Measurements from ENCODE around the gene RYR3. TPM values are rescaled to one million over a fixed set of nuclear protein-coding genes. Genes with fewer than 3 reads are reported as not detected.

Gene RYR3
- total RNA-seq, 2 donors from 2014 or later = 9.9 to 40.1 TPM

- no peak overlapping the region for H3K4me3 ChIP-seq
- H3K36me3 ChIP-seq = no peaks in the 10 kb centered on the region
- ATAC-seq (ENCODE audit: insufficient number of reproducible peaks, low FRiP score, low read depth) (no peak), DNase-seq (ENCODE audit: low spot score) (no peak)
- H3K27me3 ChIP-seq (replicated peaks; ENCODE audit: insufficient read depth) = no peaks in the 10 kb centered on the region
- no peak for TF ChIP-seq CTCF (IDR thresholded peaks at IDR 0.05)
- no peaks in the 10 kb centered on the region for H3K9me3 ChIP-seq
- H3K27ac ChIP-seq = no peak overlapping the region
- no peaks in the 10 kb centered on the region for H3K4me1 ChIP-seq (ENCODE audit: control insufficient read depth in 1 of 2, low read depth in 2 of 2)
These were observed 9.2 kb downstream of the RYR3 start for GRCh38 chr15:33320017-33320416.

- no peak for TF ChIP-seq CTCF (IDR thresholded peaks at IDR 0.05)
- Histone ChIP-seq H3K9me3 (no peaks in the 10 kb centered on the region), H3K36me3 (no peaks in the 10 kb centered on the region), H3K27me3 (replicated peaks; ENCODE audit: insufficient read depth) (no peaks in the 10 kb centered on the region), H3K4me1 (ENCODE audit: control insufficient read depth in 1 of 2, low read depth in 2 of 2) (no peaks in the 10 kb centered on the region), H3K4me3 (no peak overlapping the region), H3K27ac (no peak overlapping the region)
- ATAC-seq (ENCODE audit: insufficient number of reproducible peaks, low FRiP score, low read depth) = no peak
- DNase-seq (ENCODE audit: low spot score) = no peak
These were observed 11.3 kb downstream of the RYR3 start for GRCh38 chr15:33322091-33322490.

- no peaks in the 10 kb centered on the region for H3K27me3 ChIP-seq (replicated peaks; ENCODE audit: insufficient read depth)
- no peaks in the 10 kb centered on the region for H3K36me3 ChIP-seq
- no peak for ATAC-seq (ENCODE audit: insufficient number of reproducible peaks, low FRiP score, low read depth)
- DNase-seq (ENCODE audit: low spot score) = no peak
- no peak for TF ChIP-seq CTCF (IDR thresholded peaks at IDR 0.05)
- H3K27ac ChIP-seq = no peak overlapping the region
- no peaks in the 10 kb centered on the region for H3K9me3 ChIP-seq
- no peaks in the 10 kb centered on the region for H3K4me1 ChIP-seq (ENCODE audit: control insufficient read depth in 1 of 2, low read depth in 2 of 2)
- H3K4me3 ChIP-seq = no peak overlapping the region
These were observed 13.8 kb downstream of the RYR3 start for GRCh38 chr15:33324609-33325008.

GRCh38 chr15:33326908-33327307 is 16.1 kb downstream of the RYR3 start:
- TF ChIP-seq CTCF (IDR thresholded peaks at IDR 0.05) = no peak
- DNase-seq (ENCODE audit: low spot score) (no peak), ATAC-seq (ENCODE audit: insufficient number of reproducible peaks, low FRiP score, low read depth) (no peak)
- H3K36me3 ChIP-seq = no peaks in the 10 kb centered on the region
- H3K4me1 ChIP-seq (ENCODE audit: control insufficient read depth in 1 of 2, low read depth in 2 of 2) = no peaks in the 10 kb centered on the region
- no peaks in the 10 kb centered on the region for H3K27me3 ChIP-seq (replicated peaks; ENCODE audit: insufficient read depth)
- no peak overlapping the region for H3K27ac ChIP-seq
- no peaks in the 10 kb centered on the region for H3K9me3 ChIP-seq
- no peak overlapping the region for H3K4me3 ChIP-seq

GRCh38 chr15:33328106-33328505 is 17.3 kb downstream of the RYR3 start:
- H3K36me3 ChIP-seq = no peaks in the 10 kb centered on the region
- H3K4me3 ChIP-seq = no peak overlapping the region
- H3K9me3 ChIP-seq = no peaks in the 10 kb centered on the region
- TF ChIP-seq CTCF (IDR thresholded peaks at IDR 0.05) = no peak
- H3K27me3 ChIP-seq (replicated peaks; ENCODE audit: insufficient read depth) = no peaks in the 10 kb centered on the region
- DNase-seq (ENCODE audit: low spot score) (no peak), ATAC-seq (ENCODE audit: insufficient number of reproducible peaks, low FRiP score, low read depth) (no peak)
- H3K27ac ChIP-seq = no peak overlapping the region
- H3K4me1 ChIP-seq (ENCODE audit: control insufficient read depth in 1 of 2, low read depth in 2 of 2) = no peaks in the 10 kb centered on the region

Data from thoracic aorta (tissue), 2 donors.